Tibial artery (tissue), 4 donors: ENCODE results near the gene TMEM37.

ENCODE experiments used
- DNase-seq, 2 donors: peaks; one replicate each; pipeline ENCODE4 v3.0.0-alpha.2; 2019
- H3K27ac ChIP-seq, 2 donors: fragments of 200-600 bp; sonication (generic) in 1 of 2; 1 replicate in 1 of 2; 2 replicates in 1 of 2; pipeline ENCODE4 v1.5.1; 2018 to 2019; ENCODE audit warnings: mild to moderate bottlenecking in 1 of 2
- H3K27me3 ChIP-seq, 2 donors: fragments of 200-600 bp; sonication (generic) in 1 of 2; one replicate each; pipeline versions ENCODE4 v1.5.1 to v1.6.0; 2016 to 2019
- H3K36me3 ChIP-seq, 3 donors: fragments of 200-600 bp; sonication (generic) in 2 of 3; one replicate each; pipeline ENCODE4 v1.5.1; 2016 to 2019; ENCODE audit warnings: mild to moderate bottlenecking in 2 of 3
- H3K4me1 ChIP-seq, 4 donors: fragments of 200-600 bp; sonication (generic) in 2 of 4; 1 replicate in 3 of 4; 2 replicates in 1 of 4; pipeline ENCODE4 v1.5.1; 2016 to 2019
- H3K4me3 ChIP-seq, 2 donors: fragments of 200-600 bp; sonication (generic) in 1 of 2; 1 replicate in 1 of 2; 2 replicates in 1 of 2; pipeline ENCODE4 v1.5.1; 2018 to 2019; ENCODE audit warnings: mild to moderate bottlenecking in 2 of 2
- H3K9me3 ChIP-seq, 3 donors: fragments of 200-600 bp; sonication (generic) in 1 of 3; one replicate each; pipeline ENCODE4 v1.5.1; 2016 to 2019
- intact Hi-C: fragments of 100-400 bp; cut with DNase I; formaldehyde crosslinking; loops from one replicate; pipeline ENCODE4 v1.15.0; 2023; ENCODE audit warnings: low total_unique reads
- TF ChIP-seq, protein P1 (sequence below), 2 experiments: fragments of 200-600 bp in 1 of 2; fragments of 450-650 bp in 1 of 2; IDR thresholded peaks; one replicate each; pipeline ENCODE4 v1.5.1; 2017 to 2019; ENCODE audit warnings: antibody characterized with exemption in 2 of 2, mild to moderate bottlenecking in 1 of 2, moderate library complexity in 1 of 2

Gene TMEM37

GRCh38 chr2:119472749-119473148, 41.1 kb downstream of the TMEM37 start:
- no peak overlapping the region for H3K27ac ChIP-seq
- intact Hi-C loops, result loop anchor here (10.0 kb wide), 1 partner anchor 598 kb away; no protein-coding TSS in a partner anchor
- no peaks in the 10 kb centered on the region for H3K36me3 ChIP-seq
- no peak overlapping the region for H3K4me3 ChIP-seq
- TF ChIP-seq, protein P1, sequence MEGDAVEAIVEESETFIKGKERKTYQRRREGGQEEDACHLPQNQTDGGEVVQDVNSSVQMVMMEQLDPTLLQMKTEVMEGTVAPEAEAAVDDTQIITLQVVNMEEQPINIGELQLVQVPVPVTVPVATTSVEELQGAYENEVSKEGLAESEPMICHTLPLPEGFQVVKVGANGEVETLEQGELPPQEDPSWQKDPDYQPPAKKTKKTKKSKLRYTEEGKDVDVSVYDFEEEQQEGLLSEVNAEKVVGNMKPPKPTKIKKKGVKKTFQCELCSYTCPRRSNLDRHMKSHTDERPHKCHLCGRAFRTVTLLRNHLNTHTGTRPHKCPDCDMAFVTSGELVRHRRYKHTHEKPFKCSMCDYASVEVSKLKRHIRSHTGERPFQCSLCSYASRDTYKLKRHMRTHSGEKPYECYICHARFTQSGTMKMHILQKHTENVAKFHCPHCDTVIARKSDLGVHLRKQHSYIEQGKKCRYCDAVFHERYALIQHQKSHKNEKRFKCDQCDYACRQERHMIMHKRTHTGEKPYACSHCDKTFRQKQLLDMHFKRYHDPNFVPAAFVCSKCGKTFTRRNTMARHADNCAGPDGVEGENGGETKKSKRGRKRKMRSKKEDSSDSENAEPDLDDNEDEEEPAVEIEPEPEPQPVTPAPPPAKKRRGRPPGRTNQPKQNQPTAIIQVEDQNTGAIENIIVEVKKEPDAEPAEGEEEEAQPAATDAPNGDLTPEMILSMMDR (IDR thresholded peaks at IDR 0.05), result no peak
- H3K27me3 ChIP-seq, result peaks cover 0 to 15% of the 10 kb centered on the region in 2 donors
- DNase-seq, result no peak
- H3K4me1 ChIP-seq, result peaks cover 0 to 31% (median 3%) of the 10 kb centered on the region in 4 donors
- H3K9me3 ChIP-seq, result no peaks in the 10 kb centered on the region

GRCh38 chr2:119473621-119474370, 42.1 kb downstream of the TMEM37 start:
- H3K27ac ChIP-seq, result no peak overlapping the region
- TF ChIP-seq, protein P1 (IDR thresholded peaks at IDR 0.05), result no peak
- no peak overlapping the region for H3K4me3 ChIP-seq
- H3K9me3 ChIP-seq, result no peaks in the 10 kb centered on the region
- peak in 1 of 2 donors; percentile 43 for DNase-seq
- no peaks in the 10 kb centered on the region for H3K36me3 ChIP-seq
- peaks cover 0 to 22% (median 3%) of the 10 kb centered on the region in 4 donors for H3K4me1 ChIP-seq
- intact Hi-C loops, result loop anchor here (10.0 kb wide), 1 partner anchor 599 kb away; no protein-coding TSS in a partner anchor
- peaks cover 0 to 15% of the 10 kb centered on the region in 2 donors for H3K27me3 ChIP-seq

DNA sequence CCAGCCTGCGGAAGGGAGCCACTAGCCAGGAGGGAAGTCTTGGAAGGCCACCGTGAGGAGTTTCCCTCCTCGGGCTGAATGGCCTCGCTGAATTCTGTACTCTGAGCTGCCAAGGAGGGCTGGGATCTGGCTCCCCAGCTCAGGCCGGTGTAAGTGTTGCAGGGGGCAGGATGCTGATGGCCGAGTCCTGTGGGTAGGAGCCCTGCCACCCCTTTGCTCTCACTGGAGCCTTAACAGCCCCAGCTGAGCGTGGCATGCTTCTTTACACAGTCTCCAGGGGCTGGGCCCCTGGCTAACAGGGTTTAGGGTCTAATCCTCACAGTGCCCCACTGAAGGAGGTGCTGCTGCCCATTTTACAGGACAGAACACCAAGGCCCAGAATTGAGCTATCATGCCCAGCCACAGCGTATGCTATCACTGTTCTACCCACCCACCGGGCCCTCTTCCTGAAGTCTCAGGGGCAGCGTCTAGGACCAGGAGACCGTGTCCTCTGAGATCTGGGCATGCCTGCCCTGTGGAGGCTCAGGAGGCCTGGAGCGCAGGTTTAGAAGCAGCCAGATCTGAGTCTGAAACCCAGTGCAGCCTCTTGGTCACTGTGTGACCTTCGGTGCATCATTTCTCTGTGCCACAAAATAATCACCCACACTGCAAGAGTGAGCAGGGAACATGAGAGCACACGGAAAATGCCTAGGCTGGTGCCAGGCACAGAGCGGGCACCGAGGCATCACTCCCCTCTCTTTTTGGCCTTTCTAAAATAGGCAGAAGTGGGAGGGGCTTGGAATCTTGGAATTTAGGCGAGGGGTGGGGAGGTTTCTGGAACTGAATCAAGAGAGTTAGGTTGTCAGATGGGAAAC, 42.9 kb downstream of the TMEM37 start:
- Histone ChIP-seq H3K36me3 (no peaks in the 10 kb centered on the region), H3K4me1 (peaks cover 0 to 14% (median 3%) of the 10 kb centered on the region in 4 donors), H3K9me3 (no peaks in the 10 kb centered on the region), H3K27me3 (peaks cover 0 to 15% of the 10 kb centered on the region in 2 donors), H3K4me3 (no peak overlapping the region), H3K27ac (no peak overlapping the region)
- TF ChIP-seq, protein P1 (IDR thresholded peaks at IDR 0.05), result no peak
- DNase-seq, result peak in 1 of 2 donors; percentile 50
- intact Hi-C loops, result loop anchor here (10.0 kb wide), 1 partner anchor 600 kb away; no protein-coding TSS in a partner anchor

DNA sequence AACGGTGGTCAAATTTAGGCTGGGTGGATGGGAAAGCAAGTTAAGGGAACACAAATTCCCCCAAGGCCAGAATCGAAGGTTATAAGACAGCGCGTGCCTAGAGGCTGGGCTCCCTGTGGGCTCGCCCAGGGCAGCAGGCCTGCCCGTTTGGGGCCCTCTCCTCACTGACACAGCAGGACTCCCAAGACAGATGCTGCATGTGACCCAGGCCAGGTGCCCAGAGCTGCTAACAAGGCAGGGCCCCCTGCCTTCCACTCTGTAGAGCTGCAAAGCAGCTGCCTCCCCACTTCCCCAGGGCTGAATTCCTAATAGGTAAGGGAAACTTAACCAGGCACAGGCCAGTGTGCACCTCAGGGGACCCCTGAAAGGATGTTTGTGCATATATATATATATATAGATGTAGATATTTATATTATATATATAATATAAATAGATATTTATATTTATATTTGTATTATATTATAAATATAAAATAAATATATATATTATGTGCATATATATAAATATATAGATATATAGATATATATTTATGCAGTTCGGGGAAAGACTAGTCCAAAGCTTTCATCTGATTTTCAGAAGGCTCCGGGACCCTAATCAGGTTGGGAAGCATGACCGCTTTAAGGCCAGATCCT, 43.7 kb downstream of the TMEM37 start:
- no peaks in the 10 kb centered on the region for H3K9me3 ChIP-seq
- no peak for DNase-seq
- intact Hi-C loops, result loop anchor here (10.0 kb wide), 1 partner anchor 601 kb away; no protein-coding TSS in a partner anchor
- peaks cover 0 to 7% (median 3%) of the 10 kb centered on the region in 4 donors for H3K4me1 ChIP-seq
- TF ChIP-seq, protein P1 (IDR thresholded peaks at IDR 0.05), result no peak
- H3K27me3 ChIP-seq, result peaks cover 0 to 15% of the 10 kb centered on the region in 2 donors
- no peak overlapping the region for H3K27ac ChIP-seq
- no peak overlapping the region for H3K4me3 ChIP-seq
- H3K36me3 ChIP-seq, result no peaks in the 10 kb centered on the region

GRCh38 chr2:119475857-119476244, 44.2 kb downstream of the TMEM37 start:
- Histone ChIP-seq H3K4me1 (peaks cover 0 to 7% (median 3%) of the 10 kb centered on the region in 4 donors), H3K27ac (no peak overlapping the region), H3K4me3 (no peak overlapping the region), H3K9me3 (no peaks in the 10 kb centered on the region), H3K36me3 (no peaks in the 10 kb centered on the region), H3K27me3 (peaks cover 0 to 15% of the 10 kb centered on the region in 2 donors)
- intact Hi-C loops, result loop anchor here (2.0 to 10.0 kb wide), 2 partner anchors 69 to 601 kb away; no protein-coding TSS in a partner anchor
- DNase-seq, result peak in 1 of 2 donors; percentile 13
- TF ChIP-seq, protein P1 (IDR thresholded peaks at IDR 0.05), result no peak
